Fibroblast of lung (primary cell): Measurements from ENCODE around the gene SLC39A6.

ENCODE experiments used
- CTCF ChIP-seq, 2 donors: IDR thresholded peaks in 1 of 2; conservative IDR thresholded peaks in 1 of 2; 1 replicate in 1 of 2; 2 replicates in 1 of 2; pipeline ENCODE4 v1.5.1; 2011 to 2012; ENCODE audit warnings: low read length in 2 of 2, control low read depth in 1 of 2, inconsistent platforms in 1 of 2, low read depth in 1 of 2, mild to moderate bottlenecking in 1 of 2
- EZH2 ChIP-seq: IDR thresholded peaks from 2 replicates; pipeline ENCODE4 v1.5.1; 2012; ENCODE audit warnings: low read length, control low read depth, mild to moderate bottlenecking; ENCODE audit errors: missing control alignments

GRCh38 chr18:36074435-36074834 lies 54.7 kb downstream of the SLC39A6 start:
- TF ChIP-seq CTCF (conservative IDR thresholded peaks at IDR 0.05 in 1 of 2, IDR thresholded peaks at IDR 0.05 in 1 of 2; ENCODE audit: low read depth in 1 of 2, low read length in 2 of 2) (no peak), EZH2 (no peak)
